ENCODE measurements around the gene OR2AG1. TPM values are rescaled to one million over a fixed set of nuclear protein-coding genes. Genes with fewer than 3 reads are reported as not detected.

Gene OR2AG1
- total and polyA plus RNA-seq, 2 of the 4 experiments (the other 2 are of a cell fraction) = not detected

DNA sequence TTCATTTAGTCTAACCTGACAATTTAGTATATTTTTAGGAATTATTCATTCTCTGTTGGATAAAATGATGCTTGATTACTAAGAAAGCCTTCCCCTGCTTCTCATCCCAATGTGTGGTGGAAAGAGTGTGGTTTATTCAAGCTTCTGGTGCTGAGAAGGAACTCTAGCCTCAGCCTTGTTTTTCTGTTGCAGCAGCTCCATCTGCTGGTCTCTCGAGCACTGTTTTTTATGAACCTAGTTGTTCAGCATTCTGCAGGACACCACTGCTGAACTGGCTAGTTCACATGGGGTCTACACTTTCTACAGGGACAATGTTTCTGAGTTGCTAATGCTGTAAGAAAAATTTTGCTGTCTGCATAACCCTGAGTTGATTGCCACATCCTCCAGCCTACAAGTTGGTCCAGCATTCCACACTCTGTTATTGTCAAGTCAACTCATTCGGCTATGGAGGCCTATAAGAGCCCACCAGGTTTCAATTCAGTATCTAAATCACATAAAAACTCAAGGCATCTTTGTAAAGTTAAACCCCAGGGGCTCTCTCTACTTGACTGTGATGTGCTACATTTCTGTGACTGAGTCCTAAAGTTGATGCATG, 25.4 kb upstream of the OR2AG1 start (continued):
- TF ChIP-seq MAFK (IDR thresholded peaks at IDR 0.05; ENCODE audit: low read depth, low read length) = no peak

DNA sequence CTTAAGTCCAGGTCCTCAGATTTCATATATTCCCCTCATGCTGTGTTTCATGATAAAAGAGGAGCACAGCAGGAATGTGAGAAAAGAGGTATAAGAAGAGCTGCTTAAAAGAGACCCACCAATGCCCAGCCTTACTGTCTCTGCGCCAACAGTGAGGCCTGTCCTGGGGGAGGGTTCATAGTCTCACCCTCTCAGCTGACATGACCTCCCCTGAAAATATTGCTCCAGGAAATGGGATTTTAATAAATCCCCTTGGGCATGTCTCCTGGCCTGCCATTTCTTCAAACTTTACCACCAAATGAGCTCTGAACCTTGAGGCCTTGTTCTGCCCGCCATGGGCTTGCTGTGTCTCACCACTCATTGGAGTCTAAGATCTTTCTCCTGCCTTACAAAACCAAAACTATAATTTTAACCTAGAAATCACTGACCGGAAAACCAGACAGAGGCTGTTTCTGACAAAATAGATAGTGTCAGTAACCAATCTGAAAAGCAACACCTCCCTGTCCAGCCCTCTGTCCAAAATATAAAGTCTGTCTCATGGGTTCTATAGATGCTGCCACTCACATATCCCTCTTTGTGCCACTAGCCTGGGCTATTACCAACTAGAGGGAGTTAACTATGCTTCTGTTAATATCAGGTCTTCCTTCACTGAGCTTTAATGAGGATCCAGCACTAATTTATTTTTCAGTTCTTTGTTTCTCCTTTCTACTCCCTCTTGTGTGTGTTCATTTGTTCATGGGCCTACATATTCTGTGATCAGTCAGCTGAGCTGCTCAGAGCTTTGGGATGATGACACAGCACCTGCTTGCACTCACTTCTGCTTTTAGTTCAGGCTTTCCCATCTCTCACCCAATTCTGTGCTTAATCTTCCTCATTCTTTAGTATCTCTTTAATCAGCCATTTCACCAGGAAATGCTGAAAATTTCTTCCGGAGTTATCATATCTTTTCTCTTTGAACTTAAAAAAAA, 10.6 kb upstream of the OR2AG1 start, which contains the start of gene OR2AG2:
Gene OR2AG2 (minus strand): TSS at position 51 of the 968 bp plus-strand sequence. CDS start 3,019 bp downstream, outside the sequence.
- no peak within 1 kb of the TSS for H3K23ac ChIP-seq (ENCODE audit: low read depth, low read length)
- no peak within 1 kb of the TSS for H2AK9ac ChIP-seq (replicated peaks; ENCODE audit: low read depth, low read length, poor library complexity)
- no peak within 1 kb of the TSS for H4K91ac ChIP-seq (ENCODE audit: insufficient read depth, low read depth, low read length)
- H3K27ac ChIP-seq (ENCODE audit: insufficient read depth, low read length) = no peak within 1 kb of the TSS
- H3K4me1 ChIP-seq (ENCODE audit: control insufficient read depth, insufficient read depth, low read length) = no peaks in the 10 kb centered on the region
- DNase-seq (no peak), ATAC-seq (ENCODE audit: low read depth) (no peak)
- no peak within 1 kb of the TSS for H3K4me3 ChIP-seq (ENCODE audit: insufficient read depth, low read depth, low read length)
- H3K9me1 ChIP-seq (ENCODE audit: insufficient read depth, low read length) = no peaks in the 10 kb centered on the region
- no peaks in the 10 kb centered on the region for H3K9me3 ChIP-seq (ENCODE audit: control insufficient read depth, insufficient read depth, low read length)
- H2AFZ ChIP-seq (replicated peaks; ENCODE audit: low read length, poor library complexity) = no peak within 1 kb of the TSS
- no peak within 1 kb of the TSS for H3K4me2 ChIP-seq (ENCODE audit: low read depth, low read length)
- H2BK15ac ChIP-seq (ENCODE audit: low read depth, low read length) = no peak within 1 kb of the TSS
- POLR2A ChIA-PET (ENCODE audit: unreplicated experiment) = no interaction called here
- CTCF ChIA-PET = no interaction called here
- no peak for TF ChIP-seq MAFK (IDR thresholded peaks at IDR 0.05; ENCODE audit: low read depth, low read length)
- no peak for TF ChIP-seq RAD21 (IDR thresholded peaks at IDR 0.05; ENCODE audit: low read length)
- no peak for TF ChIP-seq FOS (IDR thresholded peaks at IDR 0.05; ENCODE audit: low read depth, low read length)
- TF ChIP-seq, protein P1, sequence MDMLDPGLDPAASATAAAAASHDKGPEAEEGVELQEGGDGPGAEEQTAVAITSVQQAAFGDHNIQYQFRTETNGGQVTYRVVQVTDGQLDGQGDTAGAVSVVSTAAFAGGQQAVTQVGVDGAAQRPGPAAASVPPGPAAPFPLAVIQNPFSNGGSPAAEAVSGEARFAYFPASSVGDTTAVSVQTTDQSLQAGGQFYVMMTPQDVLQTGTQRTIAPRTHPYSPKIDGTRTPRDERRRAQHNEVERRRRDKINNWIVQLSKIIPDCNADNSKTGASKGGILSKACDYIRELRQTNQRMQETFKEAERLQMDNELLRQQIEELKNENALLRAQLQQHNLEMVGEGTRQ (IDR thresholded peaks at IDR 0.05; ENCODE audit: low read depth, low read length) = no peak
- no peak for TF ChIP-seq CHD1 (IDR thresholded peaks at IDR 0.05; ENCODE audit: low read depth, low read length)
- no peak for TF ChIP-seq CTCF (conservative IDR thresholded peaks at IDR 0.05; ENCODE audit: low read depth, low read length)
- TF ChIP-seq RFX5 (IDR thresholded peaks at IDR 0.05; ENCODE audit: low read depth, low read length) = no peak
- no peak for TF ChIP-seq SMC3 (IDR thresholded peaks at IDR 0.05; ENCODE audit: low read depth, low read length)
- no peak for TF ChIP-seq CEBPB (IDR thresholded peaks at IDR 0.05; ENCODE audit: low read depth, low read length)
- no peak for TF ChIP-seq RCOR1 (IDR thresholded peaks at IDR 0.05; ENCODE audit: insufficient replicate concordance, low read length)
- no peak for TF ChIP-seq MAZ (IDR thresholded peaks at IDR 0.05; ENCODE audit: borderline replicate concordance, low read depth, low read length)
- TF ChIP-seq BHLHE40 (IDR thresholded peaks at IDR 0.05; ENCODE audit: low read depth, low read length) = no peak
- no CpG with 5 or more reads among the region's 4 CpGs for whole genome bisulfite sequencing, 2 experiments (ENCODE audit: extremely low coverage in 2 of 2, insufficient read length in 1 of 2)
- in situ Hi-C loops (cut with MboI; ENCODE audit: low sequenced_read_pairs) (no loop called here), intact Hi-C loops (cut with micrococcal nuclease) (no loop called here), dilution Hi-C loops (cut with HindIII; ENCODE audit: low sequenced_read_pairs, unreplicated experiment) (no loop called here)
- H4K5ac ChIP-seq (ENCODE audit: low read depth, low read length) = no peak within 1 kb of the TSS
- no peak within 1 kb of the TSS for H3K9ac ChIP-seq (ENCODE audit: low read depth, low read length)
- no TSS peak for BruUV-seq (replicated peaks)
- no peaks in the 10 kb centered on the region for H3K27me3 ChIP-seq (ENCODE audit: control insufficient read depth, insufficient read depth, low read length)
- H3K56ac ChIP-seq (ENCODE audit: extremely low read depth, insufficient read depth, low read length) = no peak within 1 kb of the TSS
- no peak within 1 kb of the TSS for H3K4ac ChIP-seq (ENCODE audit: low read depth, low read length)
- H4K20me1 ChIP-seq (ENCODE audit: insufficient read depth, low read length) = no peaks in the 10 kb centered on the region
- no peaks in the 10 kb centered on the region for H3K36me3 ChIP-seq (ENCODE audit: control insufficient read depth, insufficient read depth, low read length)
- no peak within 1 kb of the TSS for H4K8ac ChIP-seq (ENCODE audit: low read depth in 2 of 2, low read length in 2 of 2)
- H3K18ac ChIP-seq (ENCODE audit: low read depth, low read length) = no peak within 1 kb of the TSS
- no peak within 1 kb of the TSS for H3K14ac ChIP-seq (replicated peaks; ENCODE audit: low read depth, low read length)
- no peak within 1 kb of the TSS for H2BK20ac ChIP-seq (ENCODE audit: low read depth, low read length)
- no peak within 1 kb of the TSS for H2AK5ac ChIP-seq (ENCODE audit: low read depth, low read length)
- H3K79me1 ChIP-seq (ENCODE audit: low read depth in 1 of 2, low read length in 2 of 2) = no peaks in the 10 kb centered on the region
- H2BK5ac ChIP-seq (ENCODE audit: low read depth, low read length, poor library complexity, severe bottlenecking) = no peak within 1 kb of the TSS
- no peak within 1 kb of the TSS for H2BK120ac ChIP-seq (ENCODE audit: low read depth, low read length)
